A549 (cell line): ENCODE data around the gene CHID1. TPM values are rescaled to one million over a fixed set of nuclear protein-coding genes. Genes with fewer than 3 reads are reported as not detected.

ENCODE experiments used
- ATAC-seq, 2 experiments: fragments of 200-7000 bp in 1 of 2; fragments of >200 bp in 1 of 2; cut with Nextera tagmentation in 1 of 2; cut with Tn5 transposase in 1 of 2; 3 replicates each; pipeline versions ENCODE4 v1.8.0 to v1.9.1; 2018 to 2020; ENCODE audit warnings: mild to moderate bottlenecking in 1 of 2, moderate library complexity in 1 of 2
- CTCF ChIA-PET: fragments of 300-600 bp; sonication (Branson Sonifier 250); formaldehyde crosslinking; extraction: SDS; loops from one replicate; lab custom pipeline; 2021; ENCODE audit warnings: antibody characterized with exemption, inconsistent platforms; lab: Yijun Ruan, JAX
- POLR2A ChIA-PET: fragments of 350-600 bp; formaldehyde crosslinking; extraction: SDS; loops from one replicate; lab custom pipeline; 2021; ENCODE audit warnings: antibody characterized with exemption, inconsistent platforms; lab: Yijun Ruan, JAX
- DNase-seq, 2 experiments: peaks; one replicate each; pipeline versions ENCODE4 v3.0.0 to v3.0.0-alpha.2; 2011 to 2016; ENCODE audit warnings: low read depth in 1 of 2, low spot score in 1 of 2
- FAIRE-seq: peaks from 2 replicates; lab custom pipeline; 2011; peaks lifted over from hg19 to GRCh38; lab: Jason Lieb, UNC
- H3K27ac ChIP-seq, 2 experiments: fragments of >200 bp; sonication (Bioruptor Twin); formaldehyde crosslinking; 3 replicates each; pipeline ENCODE4 v1.5.1; 2016 to 2017
- H3K4me1 ChIP-seq: fragments of >200 bp; sonication (Bioruptor Twin); formaldehyde crosslinking; 3 replicates; pipeline ENCODE4 v1.6.1; 2016
- H3K4me2 ChIP-seq: fragments of >200 bp; sonication (Bioruptor Twin); formaldehyde crosslinking; 3 replicates; pipeline ENCODE4 v1.6.1; 2016
- H3K4me3 ChIP-seq: fragments of >200 bp; sonication (Bioruptor Twin); formaldehyde crosslinking; 3 replicates; pipeline ENCODE4 v1.5.1; 2016
- H3K9me3 ChIP-seq: fragments of >200 bp; sonication (Bioruptor Twin); formaldehyde crosslinking; 3 replicates; pipeline ENCODE4 v1.6.1; 2016
- EHF ChIP-seq: fragments of 250-450 bp; sonication (Bioruptor Pico); IDR thresholded peaks from 2 replicates; pipeline ENCODE4 v1.5.0; 2020; ENCODE audit warnings: mild to moderate bottlenecking
- ESRRA ChIP-seq: fragments of 150-350 bp; IDR thresholded peaks from 2 replicates; pipeline ENCODE4 v1.6.1; 2014; ENCODE audit warnings: mild to moderate bottlenecking, low read length, borderline replicate concordance
- GATA3 ChIP-seq: IDR thresholded peaks from 2 replicates; pipeline ENCODE4 v1.6.1; 2012; ENCODE audit warnings: borderline replicate concordance
- HDAC2 ChIP-seq: fragments of 200-600 bp; sonication (generic); IDR thresholded peaks from 2 replicates; pipeline ENCODE4 v1.6.1; 2016
- HEYL ChIP-seq: fragments of 250-450 bp; sonication (Bioruptor Pico); IDR thresholded peaks from 2 replicates; pipeline ENCODE4 v1.8.0; 2021; ENCODE audit warnings: mild to moderate bottlenecking, moderate library complexity
- JUN ChIP-seq, 2 experiments: fragments of >200 bp; sonication (Bioruptor Twin); formaldehyde crosslinking; IDR thresholded peaks; 2 replicates in 1 of 2; 3 replicates in 1 of 2; pipeline ENCODE4 v1.6.1; 2016 to 2017
- KDM1A ChIP-seq: fragments of 200-600 bp; sonication (generic); IDR thresholded peaks from 2 replicates; pipeline ENCODE4 v1.6.1; 2016; ENCODE audit warnings: low read depth, mild to moderate bottlenecking
- MYC ChIP-seq: IDR thresholded peaks from 2 replicates; pipeline ENCODE4 v1.6.1; 2012; ENCODE audit warnings: mild to moderate bottlenecking, inconsistent platforms, low read length, improper control_type of control experiment, borderline replicate concordance
- PHF8 ChIP-seq: fragments of 200-600 bp; sonication (generic); IDR thresholded peaks from 2 replicates; pipeline ENCODE4 v1.6.1; 2016; ENCODE audit warnings: low read depth, mild to moderate bottlenecking, antibody characterized with exemption, moderate library complexity, borderline replicate concordance
- POLR2A ChIP-seq: IDR thresholded peaks from 2 replicates; pipeline ENCODE4 v1.6.1; 2012; ENCODE audit warnings: mild to moderate bottlenecking, low read length
- RNF2 ChIP-seq: fragments of 200-600 bp; sonication (generic); IDR thresholded peaks from 2 replicates; pipeline ENCODE4 v1.6.1; 2016; ENCODE audit warnings: low read depth, mild to moderate bottlenecking, antibody characterized with exemption, moderate library complexity, borderline replicate concordance
- SREBF2 ChIP-seq: fragments of 450-650 bp; IDR thresholded peaks from 2 replicates; pipeline ENCODE4 v1.6.1; 2014; ENCODE audit warnings: mild to moderate bottlenecking, moderate library complexity
- TFCP2L1 ChIP-seq: fragments of 250-450 bp; sonication (Bioruptor Pico); IDR thresholded peaks from 2 replicates; pipeline ENCODE4 v1.5.0; 2021; ENCODE audit warnings: mild to moderate bottlenecking
- TP53 ChIP-seq: fragments of 250-450 bp; sonication (Bioruptor Pico); IDR thresholded peaks from 2 replicates; pipeline ENCODE4 v1.5.0; 2021; ENCODE audit warnings: mild to moderate bottlenecking, moderate library complexity
- ZSCAN20 ChIP-seq: fragments of 250-450 bp; sonication (Bioruptor Pico); IDR thresholded peaks from 2 replicates; pipeline ENCODE4 v1.8.0; 2022; ENCODE audit warnings: mild to moderate bottlenecking, moderate library complexity
- WGBS: methylation state at CpG from one replicate; pipeline ENCODE4 v1.1.6; 2017; ENCODE audit errors: missing lambda C conversion rate; 5-methylcytosine and 5-hydroxymethylcytosine counted together
- polyA plus RNA-seq, 4 experiments: library from polyadenylated mRNA; depleted of rRNA in 3 of 4; stranded (reverse); fragments of >200 nt; fragmentation: RNase III in 1 of 4; extraction: RNeasy Plus Mini Kit Qiagen cat#74134 plus additional on column Dnase treatment in 1 of 4; gene quantifications; 2 replicates in 3 of 4; 3 replicates in 1 of 4; pipeline ENCODE4 v1.2.3, GENCODE V29; 2011 to 2017
- TF ChIP-seq, protein P1 (sequence below): IDR thresholded peaks from 2 replicates; pipeline ENCODE4 v1.6.1; 2012
- TF ChIP-seq, protein P2 (sequence below): fragments of 200-600 bp; sonication (generic); IDR thresholded peaks from 2 replicates; pipeline ENCODE4 v1.6.1; 2016; ENCODE audit warnings: antibody characterized with exemption, mild to moderate bottlenecking, moderate library complexity
- TF ChIP-seq, protein P3 (sequence below): fragments of >200 bp; sonication (Bioruptor Twin); formaldehyde crosslinking; IDR thresholded peaks from 2 replicates; pipeline ENCODE4 v1.6.1; 2016
- TF ChIP-seq, protein P4 (sequence below): IDR thresholded peaks from 2 replicates; pipeline ENCODE4 v1.6.1; 2012

The CHID1 gene
- polyA plus RNA-seq, 2 of the 4 experiments (the other 2 are of a cell fraction) = 53.8 to 70.6 TPM

DNA sequence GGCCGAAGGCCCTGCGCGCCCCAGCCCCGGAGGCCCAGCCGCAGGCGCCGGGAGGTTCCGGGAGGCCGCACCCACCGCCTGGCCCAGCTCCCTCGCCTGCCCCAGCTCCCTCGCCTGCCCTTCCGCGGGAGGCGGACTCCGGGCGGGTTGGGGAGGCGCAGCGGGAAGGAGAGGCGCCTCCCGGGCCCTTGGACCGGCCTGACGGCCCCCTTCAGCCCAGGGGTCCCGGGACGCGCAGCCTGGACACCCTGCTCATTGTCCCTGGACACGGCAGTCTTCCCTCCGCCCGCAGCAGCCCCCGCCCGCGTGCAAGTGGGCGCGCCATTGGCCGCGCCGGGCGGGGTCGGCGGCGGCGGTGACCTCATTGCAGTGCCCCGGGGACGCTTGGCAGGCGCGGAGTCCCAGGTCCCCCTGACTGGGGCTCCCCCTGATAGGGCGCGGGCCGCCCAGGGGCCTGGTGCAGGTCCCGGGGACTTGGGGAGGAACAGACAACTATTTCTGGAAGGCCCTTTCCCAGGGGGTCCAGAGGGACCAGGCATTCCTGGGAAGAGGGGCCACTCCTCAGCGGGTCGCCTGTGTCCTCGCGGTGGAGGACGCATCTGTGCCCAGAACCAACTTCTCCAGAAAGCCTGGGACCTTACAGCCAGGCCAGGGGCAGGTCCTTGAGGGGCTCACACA is 77.4 kb downstream of the CHID1 start:
- WGBS = no CpG with 5 or more reads among the region's 55 CpGs
- peak in 1 of 2 experiments; percentile 55 for DNase-seq
- H3K9me3 ChIP-seq = no peaks in the 10 kb centered on the region
- peak overlapping the region; percentile 86 for H3K4me3 ChIP-seq
- TF ChIP-seq RNF2 (no peak), POLR2A (peak; percentile 5; the same call in 1 of the 2 replicates), TFCP2L1 (CRISPR knock-in tag) (peak; percentile 63; the same call in 1 of the 2 replicates), JUN (IDR thresholded peaks at IDR 0.05) (peak in 1 of 2 experiments; percentile 59; a peak in 3 of 5 replicates), SREBF2 (no peak), HDAC2 (no peak), TP53 (0 out of 2 replicates have a peak, but pooled peaks have one; percentile 52), MYC (0 out of 2 replicates have a peak, but pooled peaks have one; percentile 39), KDM1A (no peak), EHF (CRISPR knock-in tag) (no peak), PHF8 (peak; percentile 11; the same call in 1 of the 2 replicates), ZSCAN20 (CRISPR knock-in tag) (no peak), ESRRA (no peak)
- TF ChIP-seq, protein P1, sequence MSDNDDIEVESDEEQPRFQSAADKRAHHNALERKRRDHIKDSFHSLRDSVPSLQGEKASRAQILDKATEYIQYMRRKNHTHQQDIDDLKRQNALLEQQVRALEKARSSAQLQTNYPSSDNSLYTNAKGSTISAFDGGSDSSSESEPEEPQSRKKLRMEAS = 0 out of 2 replicates have a peak, but pooled peaks have one; percentile 2
- TF ChIP-seq, protein P2, sequence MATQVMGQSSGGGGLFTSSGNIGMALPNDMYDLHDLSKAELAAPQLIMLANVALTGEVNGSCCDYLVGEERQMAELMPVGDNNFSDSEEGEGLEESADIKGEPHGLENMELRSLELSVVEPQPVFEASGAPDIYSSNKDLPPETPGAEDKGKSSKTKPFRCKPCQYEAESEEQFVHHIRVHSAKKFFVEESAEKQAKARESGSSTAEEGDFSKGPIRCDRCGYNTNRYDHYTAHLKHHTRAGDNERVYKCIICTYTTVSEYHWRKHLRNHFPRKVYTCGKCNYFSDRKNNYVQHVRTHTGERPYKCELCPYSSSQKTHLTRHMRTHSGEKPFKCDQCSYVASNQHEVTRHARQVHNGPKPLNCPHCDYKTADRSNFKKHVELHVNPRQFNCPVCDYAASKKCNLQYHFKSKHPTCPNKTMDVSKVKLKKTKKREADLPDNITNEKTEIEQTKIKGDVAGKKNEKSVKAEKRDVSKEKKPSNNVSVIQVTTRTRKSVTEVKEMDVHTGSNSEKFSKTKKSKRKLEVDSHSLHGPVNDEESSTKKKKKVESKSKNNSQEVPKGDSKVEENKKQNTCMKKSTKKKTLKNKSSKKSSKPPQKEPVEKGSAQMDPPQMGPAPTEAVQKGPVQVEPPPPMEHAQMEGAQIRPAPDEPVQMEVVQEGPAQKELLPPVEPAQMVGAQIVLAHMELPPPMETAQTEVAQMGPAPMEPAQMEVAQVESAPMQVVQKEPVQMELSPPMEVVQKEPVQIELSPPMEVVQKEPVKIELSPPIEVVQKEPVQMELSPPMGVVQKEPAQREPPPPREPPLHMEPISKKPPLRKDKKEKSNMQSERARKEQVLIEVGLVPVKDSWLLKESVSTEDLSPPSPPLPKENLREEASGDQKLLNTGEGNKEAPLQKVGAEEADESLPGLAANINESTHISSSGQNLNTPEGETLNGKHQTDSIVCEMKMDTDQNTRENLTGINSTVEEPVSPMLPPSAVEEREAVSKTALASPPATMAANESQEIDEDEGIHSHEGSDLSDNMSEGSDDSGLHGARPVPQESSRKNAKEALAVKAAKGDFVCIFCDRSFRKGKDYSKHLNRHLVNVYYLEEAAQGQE = no peak; the same call in 1 of the 2 replicates
- TF ChIP-seq, protein P3, sequence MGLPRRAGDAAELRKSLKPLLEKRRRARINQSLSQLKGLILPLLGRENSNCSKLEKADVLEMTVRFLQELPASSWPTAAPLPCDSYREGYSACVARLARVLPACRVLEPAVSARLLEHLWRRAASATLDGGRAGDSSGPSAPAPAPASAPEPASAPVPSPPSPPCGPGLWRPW = no peak
- TF ChIP-seq, protein P4, sequence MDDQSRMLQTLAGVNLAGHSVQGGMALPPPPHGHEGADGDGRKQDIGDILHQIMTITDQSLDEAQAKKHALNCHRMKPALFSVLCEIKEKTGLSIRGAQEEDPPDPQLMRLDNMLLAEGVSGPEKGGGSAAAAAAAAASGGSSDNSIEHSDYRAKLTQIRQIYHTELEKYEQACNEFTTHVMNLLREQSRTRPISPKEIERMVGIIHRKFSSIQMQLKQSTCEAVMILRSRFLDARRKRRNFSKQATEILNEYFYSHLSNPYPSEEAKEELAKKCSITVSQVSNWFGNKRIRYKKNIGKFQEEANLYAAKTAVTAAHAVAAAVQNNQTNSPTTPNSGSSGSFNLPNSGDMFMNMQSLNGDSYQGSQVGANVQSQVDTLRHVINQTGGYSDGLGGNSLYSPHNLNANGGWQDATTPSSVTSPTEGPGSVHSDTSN = no peak
- ChIA-PET POLR2A (interaction anchor here (1.2 to 5.1 kb wide), 5 partner anchors 10 to 24 kb away, joined by 3 to 52 read pairs (median 20); partner anchors contain the start of genes PNPLA2, POLR2L, RPLP2 and TSPAN4), CTCF (interaction anchor here (0.8 to 2.4 kb wide), 4 partner anchors 9 to 18 kb away, joined by 4 to 10 read pairs (median 6); no protein-coding TSS in a partner anchor)
- H3K27ac ChIP-seq = peak overlapping the region; percentile 98 to 100
- H3K4me2 ChIP-seq = peak overlapping the region; percentile 88
- no peak for FAIRE-seq
- ATAC-seq = peak in 1 of 2 experiments; percentile 1; a peak in 2 of 6 replicates
- H3K4me1 ChIP-seq = peaks cover 57% of the 10 kb centered on the region

DNA sequence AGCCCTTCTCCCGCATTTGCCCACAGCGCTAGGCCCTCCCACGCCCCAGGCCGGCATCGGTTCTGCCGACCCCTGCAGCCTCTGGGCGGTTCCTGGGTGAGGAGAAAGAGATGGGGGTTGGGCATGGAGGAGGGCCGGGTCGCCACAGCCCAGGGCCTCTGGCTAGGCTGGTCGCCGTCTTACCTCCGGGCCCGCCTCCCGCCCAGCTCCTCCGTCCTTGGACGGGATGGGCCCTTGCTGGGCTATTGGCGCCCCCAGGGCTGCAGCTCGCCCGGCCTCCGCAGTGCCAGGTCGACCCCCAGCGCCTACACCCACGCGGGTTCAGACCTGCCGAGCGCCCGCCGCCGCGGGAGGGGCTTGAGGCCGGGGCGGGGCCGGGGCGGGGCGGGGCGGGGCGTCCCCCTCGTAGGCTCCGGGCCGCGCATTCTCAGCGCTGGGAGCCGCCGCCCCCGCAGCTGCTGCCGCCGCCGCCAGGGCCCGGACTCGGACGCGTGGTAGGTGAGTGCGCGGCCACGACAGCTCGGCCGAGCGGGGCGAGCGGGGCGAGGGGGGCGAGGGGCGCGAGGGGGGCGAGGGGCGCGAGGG is 78.0 kb downstream of the CHID1 start, which contains the start of gene CD151:
CD151 (plus strand) TSS at position 424 of the 585 bp plus-strand sequence. CDS start 3,118 bp downstream, outside the sequence.
- H3K4me1 ChIP-seq = peaks cover 56% of the 10 kb centered on the region
- H3K4me3 ChIP-seq = peak within 1 kb of the TSS; percentile 86
- peak; percentile 37; the same call in 1 of the 2 replicates for TF ChIP-seq POLR2A
- TF ChIP-seq, protein P1 = 0 out of 2 replicates have a peak, but pooled peaks have one; percentile 28
- 0 out of 2 replicates have a peak, but pooled peaks have one; percentile 20 for TF ChIP-seq GATA3
- TF ChIP-seq HEYL (CRISPR knock-in tag) = no peak
- peak; percentile 3 to 87; a peak in 2 of 5 replicates for TF ChIP-seq JUN (IDR thresholded peaks at IDR 0.05)
- TF ChIP-seq, protein P3 = no peak
- no peak for TF ChIP-seq HDAC2
- TF ChIP-seq, all 56 proteins: peak for 4
- DNase-seq (peak in 1 of 2 experiments; percentile 68), FAIRE-seq (no peak), ATAC-seq (peak; percentile 8 to 26)
- 0% methylated on average over 2 of the region's 67 CpGs for WGBS
- H3K9me3 ChIP-seq = no peaks in the 10 kb centered on the region
- peak within 1 kb of the TSS; percentile 88 for H3K4me2 ChIP-seq
- H3K27ac ChIP-seq = peak within 1 kb of the TSS; percentile 98 to 100
- ChIA-PET CTCF (interaction anchor here (0.8 to 1.4 kb wide), 2 partner anchors 10 to 12 kb away, joined by 4 read pairs; no protein-coding TSS in a partner anchor), POLR2A (interaction anchor here (1.2 to 5.1 kb wide), 4 partner anchors 11 to 23 kb away, joined by 3 to 52 read pairs (median 34); partner anchors contain the start of genes PNPLA2, POLR2L, RPLP2 and TSPAN4)
